ENCODE results near the gene SCEL.

SCEL gene

GRCh38 chr13:77574096-77574495 is 38.6 kb downstream of the SCEL start:
- no peak for DNase-seq
- Mint-ChIP-seq H3K9me3 (no peaks in the 10 kb centered on the region), H3K36me3 (ENCODE audit: low read depth) (no peaks in the 10 kb centered on the region), H3K4me1 (no peaks in the 10 kb centered on the region), H3K27me3 (ENCODE audit: low read depth, poor library complexity) (no peaks in the 10 kb centered on the region), H3K27ac (no peak overlapping the region), H3K4me3 (no peak overlapping the region)
- TF ChIP-seq CTCF (IDR thresholded peaks at IDR 0.05): no peak

GRCh38 chr13:77579959-77580358 is 44.5 kb downstream of the SCEL start:
- Mint-ChIP-seq H3K4me3 (no peak overlapping the region), H3K9me3 (no peaks in the 10 kb centered on the region), H3K4me1 (no peaks in the 10 kb centered on the region), H3K36me3 (ENCODE audit: low read depth) (no peaks in the 10 kb centered on the region), H3K27me3 (ENCODE audit: low read depth, poor library complexity) (no peaks in the 10 kb centered on the region), H3K27ac (no peak overlapping the region)
- DNase-seq: no peak
- no peak for TF ChIP-seq CTCF (IDR thresholded peaks at IDR 0.05)

- Mint-ChIP-seq H3K36me3 (ENCODE audit: low read depth) (no peaks in the 10 kb centered on the region), H3K27me3 (ENCODE audit: low read depth, poor library complexity) (no peaks in the 10 kb centered on the region), H3K4me1 (no peaks in the 10 kb centered on the region), H3K9me3 (no peaks in the 10 kb centered on the region), H3K4me3 (no peak overlapping the region), H3K27ac (no peak overlapping the region)
- no peak for DNase-seq
- no peak for TF ChIP-seq CTCF (IDR thresholded peaks at IDR 0.05)
Observed at GRCh38 chr13:77580748-77581147, 45.2 kb downstream of the SCEL start.

- no peak overlapping the region for H3K27ac Mint-ChIP-seq
Observed at GRCh38 chr13:77583581-77583980, 48.1 kb downstream of the SCEL start.

GRCh38 chr13:77584106-77584505 is 48.6 kb downstream of the SCEL start:
- Mint-ChIP-seq H3K27me3 (ENCODE audit: low read depth, poor library complexity) (no peaks in the 10 kb centered on the region), H3K36me3 (ENCODE audit: low read depth) (no peaks in the 10 kb centered on the region), H3K4me1 (no peaks in the 10 kb centered on the region), H3K4me3 (no peak overlapping the region), H3K27ac (no peak overlapping the region), H3K9me3 (no peaks in the 10 kb centered on the region)
- TF ChIP-seq CTCF (IDR thresholded peaks at IDR 0.05): no peak
- DNase-seq: no peak

More at GRCh38 chr13:77583581-77583980, 48.1 kb downstream of the SCEL start:
- no peaks in the 10 kb centered on the region for H3K36me3 Mint-ChIP-seq (ENCODE audit: low read depth)
- DNase-seq: no peak
- no peaks in the 10 kb centered on the region for H3K9me3 Mint-ChIP-seq
- no peaks in the 10 kb centered on the region for H3K4me1 Mint-ChIP-seq
- TF ChIP-seq CTCF (IDR thresholded peaks at IDR 0.05): no peak
- H3K4me3 Mint-ChIP-seq: no peak overlapping the region
- H3K27me3 Mint-ChIP-seq (ENCODE audit: low read depth, poor library complexity): no peaks in the 10 kb centered on the region

GRCh38 chr13:77595166-77595810 is 59.8 kb downstream of the SCEL start:
- H3K27ac Mint-ChIP-seq: no peak overlapping the region
- no peak for DNase-seq
- no peaks in the 10 kb centered on the region for H3K36me3 Mint-ChIP-seq (ENCODE audit: low read depth)
- no peak for TF ChIP-seq CTCF (IDR thresholded peaks at IDR 0.05)
- no peak overlapping the region for H3K4me3 Mint-ChIP-seq
- peaks cover 13% of the 10 kb centered on the region for H3K9me3 Mint-ChIP-seq
- no peaks in the 10 kb centered on the region for H3K27me3 Mint-ChIP-seq (ENCODE audit: low read depth, poor library complexity)
- peaks cover 4% of the 10 kb centered on the region for H3K4me1 Mint-ChIP-seq
